ENCODE measurements around the gene CDON. TPM values are rescaled to one million over a fixed set of nuclear protein-coding genes. Genes with fewer than 3 reads are reported as not detected.

CDON gene
- total and polyA plus RNA-seq, 2 of the 13 experiments (the other 11 are each of a cell fraction or from before 2014, with no cell fraction given): 9.6 to 12.8 TPM

GRCh38 chr11:125925247-125925740 is 137.4 kb downstream of the CDON start (continued):
- peak; percentile 79 for TF ChIP-seq FOXP4 (CRISPR knock-in tag; IDR thresholded peaks at IDR 0.05)
- TF ChIP-seq HOMEZ (CRISPR knock-in tag; IDR thresholded peaks at IDR 0.05; ENCODE audit: low read depth): peak; percentile 57; the same call in 1 of the 2 replicates
- peak; percentile 17; the same call in 1 of the 2 replicates for TF ChIP-seq BORCS8-MEF2B (CRISPR knock-in tag; IDR thresholded peaks at IDR 0.05)
- no peak for TF ChIP-seq ZNF549 (CRISPR knock-in tag; IDR thresholded peaks at IDR 0.05)
- TF ChIP-seq TRAFD1 (CRISPR knock-in tag; IDR thresholded peaks at IDR 0.05; ENCODE audit: borderline replicate concordance): no peak
- TF ChIP-seq TARDBP (CRISPR knock-in tag; IDR thresholded peaks at IDR 0.05): 0 out of 2 replicates have a peak, but pooled peaks have one; percentile 26
- TF ChIP-seq ZNF574 (CRISPR knock-in tag; IDR thresholded peaks at IDR 0.05): peak; percentile 36; the same call in 1 of the 2 replicates
- no peak for TF ChIP-seq ARID2 (CRISPR knock-in tag; IDR thresholded peaks at IDR 0.05; ENCODE audit: borderline replicate concordance)
- TF ChIP-seq RELA (CRISPR knock-in tag; IDR thresholded peaks at IDR 0.05): no peak
- TF ChIP-seq ONECUT2 (CRISPR knock-in tag; IDR thresholded peaks at IDR 0.05): no peak
- TF ChIP-seq ZBED4 (CRISPR knock-in tag; IDR thresholded peaks at IDR 0.05; ENCODE audit: borderline replicate concordance): no peak
- TF ChIP-seq ZNF749 (CRISPR knock-in tag; IDR thresholded peaks at IDR 0.05; ENCODE audit: borderline replicate concordance): no peak
- TF ChIP-seq MYC (CRISPR knock-in tag; IDR thresholded peaks at IDR 0.05; ENCODE audit: borderline replicate concordance): 0 out of 2 replicates have a peak, but pooled peaks have one; percentile 20
- TF ChIP-seq TGIF2 (CRISPR knock-in tag; IDR thresholded peaks at IDR 0.05): peak; percentile 25; the same call in 1 of the 2 replicates
- no peak for TF ChIP-seq AGO2 (optimal IDR thresholded peaks at IDR 0.05; ENCODE audit: low read depth, low read length)
- no peak for TF ChIP-seq ZNF160 (CRISPR knock-in tag; IDR thresholded peaks at IDR 0.05)
- no peak for TF ChIP-seq SPEN (CRISPR knock-in tag; IDR thresholded peaks at IDR 0.05; ENCODE audit: low read depth)
- TF ChIP-seq ZNF354B (CRISPR knock-in tag; IDR thresholded peaks at IDR 0.05): 0 out of 2 replicates have a peak, but pooled peaks have one; percentile 17

Measured in HepG2 (cell line).